M059J (cell line): ENCODE data around the gene ENTPD2. TPM values are rescaled to one million over a fixed set of nuclear protein-coding genes. Genes with fewer than 3 reads are reported as not detected.
"Not testable (repeated sequence)": the region's sequence is repeated elsewhere in the genome, so short reads cannot be mapped to it uniquely, and the experiment has no call there.

ENCODE experiments used
- DNase-seq: peaks from one replicate; pipeline ENCODE4 v3.0.0-alpha.2; 2012; ENCODE audit warnings: low read depth
- total RNA-seq: library from RNA; depleted of rRNA; stranded (reverse); fragments of >200 nt; shearing (Covaris generic); gene quantifications from 2 replicates; pipeline ENCODE4 v1.2.3, GENCODE V29; 2014

The ENTPD2 gene
- total RNA-seq, 1 experiment from 2014 or later, result not detected

DNA sequence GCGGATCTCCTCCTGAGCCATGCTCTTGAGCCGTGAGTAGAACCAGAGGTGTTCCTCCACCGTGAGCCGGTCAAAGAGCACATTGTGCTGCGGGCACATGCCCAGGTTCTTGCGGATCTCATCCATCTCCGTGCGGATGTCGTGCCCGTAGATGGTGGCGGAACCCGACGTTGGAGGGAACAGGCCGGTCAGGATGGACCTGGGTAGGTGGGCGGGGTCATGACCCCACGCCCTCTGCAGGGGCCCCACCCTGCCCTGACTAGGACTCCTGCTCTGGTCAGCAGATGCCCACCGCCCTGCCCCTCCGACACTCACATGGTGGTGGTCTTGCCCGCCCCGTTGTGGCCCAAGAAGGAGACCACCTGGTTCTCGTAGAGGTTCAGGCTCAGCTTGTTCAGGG lies 37.9 kb downstream of the ENTPD2 start:
- no peak for DNase-seq

DNA sequence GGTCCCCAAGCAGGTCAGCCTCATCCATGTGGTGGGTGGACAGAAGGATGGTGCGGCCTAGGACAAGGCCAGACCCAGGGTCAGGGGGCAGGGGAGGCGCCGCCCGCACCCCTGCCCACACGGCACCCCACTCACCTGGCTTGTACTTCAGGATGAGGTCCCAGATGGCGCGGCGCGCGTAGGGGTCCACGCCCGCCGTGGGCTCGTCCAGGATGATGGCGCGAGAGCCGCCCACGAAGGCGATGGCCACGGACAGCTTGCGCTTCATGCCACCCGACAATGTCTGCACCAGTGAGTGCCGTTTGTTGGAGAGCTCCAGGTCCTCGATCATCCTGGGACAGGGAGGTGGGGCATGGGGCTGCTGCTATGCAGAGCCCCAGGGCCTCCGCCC lies 38.3 kb downstream of the ENTPD2 start:
- DNase-seq, result no peak

DNA sequence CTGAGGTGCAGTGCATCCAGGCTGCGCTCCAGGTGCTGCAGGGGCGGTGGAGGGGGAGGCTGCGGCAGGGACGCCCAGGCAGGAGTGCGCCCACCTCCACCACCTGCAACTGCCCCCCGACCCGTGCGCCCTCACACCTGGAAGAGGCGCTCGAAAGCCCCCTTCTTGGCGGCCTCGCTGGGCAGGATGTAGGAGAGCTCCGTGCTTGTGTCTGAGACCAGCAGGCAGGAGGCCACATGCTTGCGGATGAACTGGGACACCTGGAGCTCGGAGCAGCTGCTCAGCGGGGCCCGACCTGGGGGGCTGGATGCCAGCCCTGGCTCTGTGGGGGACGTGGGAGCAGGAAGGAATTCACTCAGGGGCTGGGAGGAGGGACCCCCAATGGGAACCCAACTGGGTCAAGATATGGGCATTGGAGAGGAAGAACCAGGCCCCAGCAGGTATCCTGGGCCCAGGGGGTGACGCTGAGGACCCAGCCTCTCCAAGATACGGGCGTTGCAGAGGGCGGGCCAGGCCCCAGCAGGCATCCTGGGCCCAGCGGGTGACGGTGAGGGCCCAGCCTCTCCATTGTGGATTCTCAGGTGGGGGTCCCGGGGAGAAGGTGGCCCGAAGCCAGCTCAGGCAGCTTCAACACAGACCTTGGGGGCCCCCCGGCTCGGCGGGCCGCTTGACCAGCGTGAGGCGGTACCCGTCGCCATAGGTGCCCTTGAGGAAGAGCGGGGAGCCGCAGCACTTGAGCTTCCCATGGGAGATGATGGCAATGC lies 38.9 kb downstream of the ENTPD2 start:
- no peak for DNase-seq

DNA sequence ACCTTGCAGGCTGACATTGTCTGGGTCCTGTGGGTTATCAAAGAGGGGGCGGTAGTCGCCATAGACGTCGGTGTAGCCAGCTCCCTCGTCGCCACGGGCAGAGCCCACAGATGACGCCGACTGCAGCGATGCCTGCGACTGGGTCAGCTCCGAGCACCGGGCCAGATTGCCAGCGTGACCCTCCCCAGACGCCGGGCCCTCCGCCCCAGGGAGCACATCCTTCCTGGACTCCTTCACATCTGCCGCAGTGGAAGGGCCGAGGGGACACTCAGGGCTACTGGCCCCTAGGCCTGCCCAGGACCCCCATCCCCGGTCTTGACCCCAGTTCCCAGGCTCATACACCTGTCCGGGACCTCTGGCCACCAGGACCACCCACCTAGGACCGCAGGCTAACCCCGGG lies 39.7 kb downstream of the ENTPD2 start:
- DNase-seq, result no peak

DNA sequence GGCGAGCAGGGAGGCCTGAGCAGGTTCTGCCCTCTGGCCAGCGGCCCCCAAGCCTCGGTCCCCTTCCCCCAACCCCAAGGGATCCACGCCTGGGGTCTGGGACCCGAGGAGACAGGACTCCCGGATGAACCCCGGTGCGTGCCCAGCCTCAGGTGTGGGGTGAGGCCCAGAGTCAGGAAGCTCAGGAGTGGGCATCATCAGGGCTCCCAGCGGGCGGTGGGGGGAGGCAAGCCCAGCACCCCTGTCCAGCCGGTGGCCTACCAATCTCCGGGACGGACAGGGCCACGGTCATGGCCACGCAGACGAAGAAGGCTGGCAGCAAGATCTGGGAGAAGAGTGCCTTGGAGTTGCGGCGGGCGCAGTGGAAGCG lies 40.3 kb downstream of the ENTPD2 start:
- DNase-seq, result no peak

- no peak for DNase-seq
Observed at GRCh38 chr9:137012694-137013570, 40.9 kb downstream of the ENTPD2 start.

GRCh38 chr9:137011907-137012675 lies 41.8 kb downstream of the ENTPD2 start:
- no peak for DNase-seq

GRCh38 chr9:137011156-137011555 lies 42.7 kb downstream of the ENTPD2 start:
- no peak for DNase-seq

- DNase-seq, result no peak
Observed at GRCh38 chr9:137009938-137010732, 43.7 kb downstream of the ENTPD2 start.

GRCh38 chr9:137009217-137009616 lies 44.6 kb downstream of the ENTPD2 start:
- no peak for DNase-seq

DNA sequence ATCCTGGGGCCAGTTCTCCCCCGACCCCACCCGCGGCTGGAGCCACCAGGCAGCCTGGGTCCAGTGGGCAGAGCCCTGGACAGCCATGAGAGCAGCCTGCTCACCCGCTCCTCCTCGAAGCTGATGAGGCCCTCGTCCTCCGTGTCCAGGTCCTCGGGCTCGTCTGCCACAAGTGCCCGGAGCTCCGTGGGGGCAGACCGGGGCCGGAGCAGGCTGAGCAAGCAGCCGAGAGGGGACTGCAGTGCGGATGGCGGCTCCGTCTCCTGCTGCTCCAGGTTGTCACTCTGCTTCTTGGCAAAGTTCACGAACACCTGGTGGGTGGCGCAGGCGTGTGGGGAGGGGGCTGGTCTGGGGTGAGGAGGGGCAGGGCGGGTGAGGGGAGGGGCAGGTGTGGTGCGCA lies 45.5 kb downstream of the ENTPD2 start:
- no peak for DNase-seq

DNA sequence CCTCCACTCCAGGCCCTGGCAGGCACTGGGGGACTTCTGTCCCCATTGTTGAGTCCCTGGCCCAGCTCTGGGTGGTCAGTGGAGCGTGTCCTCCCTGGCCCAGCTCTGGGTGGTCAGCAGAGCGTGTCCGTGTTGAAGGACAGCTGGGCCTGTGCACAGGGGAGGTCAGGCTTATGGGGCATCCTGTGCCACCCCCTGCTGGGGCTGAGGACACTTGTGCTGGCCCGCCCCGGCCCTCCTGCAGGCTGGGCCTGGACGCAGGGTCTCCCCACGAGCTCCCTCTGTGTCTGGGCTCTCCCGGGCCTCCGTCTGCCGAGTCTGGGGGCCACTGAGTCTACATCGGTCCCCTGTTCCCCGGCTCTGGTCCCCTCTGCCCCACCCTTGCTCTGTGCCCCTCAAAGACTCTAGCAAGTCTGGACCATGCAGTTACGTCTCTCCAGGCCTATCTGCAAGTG lies 46.0 kb downstream of the ENTPD2 start:
- no peak for DNase-seq

GRCh38 chr9:137007108-137007815 lies 46.6 kb downstream of the ENTPD2 start:
- DNase-seq, result no peak

GRCh38 chr9:137006116-137007003 lies 47.5 kb downstream of the ENTPD2 start:
- no peak for DNase-seq

DNA sequence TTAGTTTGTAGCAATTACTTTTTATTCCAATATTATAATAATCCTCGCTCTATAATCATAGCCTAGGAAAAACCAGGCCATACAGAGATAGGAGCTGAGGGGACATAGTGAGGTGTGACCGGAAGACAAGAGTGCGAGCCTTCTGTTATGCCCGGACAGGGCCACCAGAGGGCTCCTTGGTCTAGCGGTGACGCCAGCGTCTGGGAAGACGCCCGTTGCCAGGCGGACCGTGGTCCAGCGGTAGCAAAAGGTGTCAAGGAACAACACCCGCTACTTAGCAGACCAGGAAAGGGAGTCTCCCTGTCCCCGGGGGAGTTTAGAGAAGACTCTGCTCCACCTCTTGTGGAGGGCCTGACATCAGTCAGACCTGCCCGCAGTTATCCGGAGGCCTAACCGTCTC lies 49.6 kb downstream of the ENTPD2 start:
- DNase-seq, result not testable (repeated sequence)

GRCh38 chr9:137002646-137003041 lies 51.2 kb downstream of the ENTPD2 start:
- DNase-seq, result no peak

DNA sequence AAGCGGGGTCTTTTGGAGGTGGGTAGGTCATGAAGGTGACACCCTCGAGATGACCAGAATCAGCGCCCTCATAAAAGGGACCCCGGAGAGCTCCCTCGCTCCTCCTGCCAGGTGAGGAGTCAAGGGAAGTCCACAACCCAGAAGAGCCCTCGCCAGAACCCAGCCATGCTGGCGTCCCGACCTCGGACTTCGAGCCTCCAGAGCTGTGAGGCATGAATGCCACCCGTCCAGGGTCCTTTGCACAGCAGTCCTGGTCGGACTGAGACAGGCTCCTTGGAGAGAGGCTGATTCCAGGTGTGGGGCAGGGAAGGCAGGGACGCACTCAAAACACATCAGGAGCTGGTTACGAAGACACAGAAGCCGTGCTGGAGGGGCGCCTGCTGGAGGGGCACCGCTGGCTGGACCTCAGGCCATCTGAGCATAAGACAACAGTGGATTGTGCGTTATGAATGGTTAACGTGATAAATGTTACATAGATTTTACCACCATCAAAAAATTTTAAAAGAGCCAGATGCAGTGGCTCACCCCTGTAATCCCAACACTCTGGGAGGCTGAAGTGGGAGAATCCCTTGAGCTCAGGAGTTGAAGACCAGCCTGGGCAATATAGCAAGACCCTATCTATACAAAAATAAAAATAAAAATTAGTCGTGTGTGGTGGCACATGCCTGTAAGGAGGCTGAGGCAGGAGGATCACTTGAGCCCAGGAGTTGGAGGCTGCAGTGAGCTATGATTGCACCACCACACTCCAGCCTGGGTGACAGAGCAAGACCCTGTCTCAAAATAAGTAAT lies 51.8 kb downstream of the ENTPD2 start:
- no peak for DNase-seq

GRCh38 chr9:137000177-137000930 lies 53.5 kb downstream of the ENTPD2 start:
- DNase-seq, result peak; percentile 58
